Measurements from ENCODE around the gene VSNL1. TPM values are rescaled to one million over a fixed set of nuclear protein-coding genes. Genes with fewer than 3 reads are reported as not detected.

The VSNL1 gene
- total and polyA plus RNA-seq, 2 experiments from 2014 or later: 102 to 112 TPM

GRCh38 chr2:17615728-17616351, 75.3 kb downstream of the VSNL1 start:
- no peak for ATAC-seq
- DNase-seq (ENCODE audit: low spot score): no peak
- no peak overlapping the region for H2AFZ ChIP-seq

GRCh38 chr2:17616405-17616804, 75.9 kb downstream of the VSNL1 start:
- Histone ChIP-seq H3K27ac (ENCODE audit: low read depth) (no peak overlapping the region), H3K4me2 (no peak overlapping the region), H3F3A (replicated peaks; ENCODE audit: low read depth) (no peaks in the 10 kb centered on the region), H3K27me3 (ENCODE audit: insufficient read depth) (no peaks in the 10 kb centered on the region), H2AFZ (no peak overlapping the region), H3K79me2 (replicated peaks; ENCODE audit: insufficient read depth) (peaks cover 2% of the 10 kb centered on the region; the same call in 1 of the 2 replicates), H3K4me1 (ENCODE audit: insufficient read depth) (peaks cover 37% of the 10 kb centered on the region), H4K20me1 (replicated peaks; ENCODE audit: insufficient read depth) (peaks cover 8% of the 10 kb centered on the region; the same call in 1 of the 2 replicates), H3K9me2 (ENCODE audit: insufficient read depth) (no peaks in the 10 kb centered on the region), H3K4me3 (no peak overlapping the region), H3K36me3 (ENCODE audit: insufficient read depth) (0 out of 2 replicates have a peak, but pooled peaks cover under 1% of the 10 kb centered on the region)
- Mint-ChIP-seq H3K27me3 (ENCODE audit: insufficient read depth, low read depth, poor library complexity) (peaks cover 3% of the 10 kb centered on the region), H3K4me3 (no peak overlapping the region), H3K4me1 (peaks cover 42% of the 10 kb centered on the region), H3K36me3 (ENCODE audit: low read depth) (peaks cover 12% of the 10 kb centered on the region), H3K9me3 (no peaks in the 10 kb centered on the region), H3K27ac (no peak overlapping the region)
- ATAC-seq (no peak), DNase-seq (ENCODE audit: low spot score) (no peak)
- TF ChIP-seq JUNB (IDR thresholded peaks at IDR 0.05; ENCODE audit: unreplicated experiment) (no peak), CREB1 (CRISPR knock-in tag; IDR thresholded peaks at IDR 0.05; ENCODE audit: low read depth) (no peak), EZH2 (IDR thresholded peaks at IDR 0.05; ENCODE audit: low read depth, unreplicated experiment) (no peak), ZNF462 (CRISPR knock-in tag; IDR thresholded peaks at IDR 0.05) (no peak), ZNF114 (CRISPR knock-in tag; IDR thresholded peaks at IDR 0.05) (no peak), STAT1 (IDR thresholded peaks at IDR 0.05; ENCODE audit: unreplicated experiment) (no peak), CTCF (conservative IDR thresholded peaks at IDR 0.05; ENCODE audit: low read depth in 2 of 2) (no peak), ZNF331 (CRISPR knock-in tag; IDR thresholded peaks at IDR 0.05; ENCODE audit: low read depth) (no peak), EZH2phosphoT487 (IDR thresholded peaks at IDR 0.05; ENCODE audit: unreplicated experiment) (no peak), POLR2AphosphoS5 (IDR thresholded peaks at IDR 0.05; ENCODE audit: low read depth) (no peak)
- TF ChIP-seq, protein P1, sequence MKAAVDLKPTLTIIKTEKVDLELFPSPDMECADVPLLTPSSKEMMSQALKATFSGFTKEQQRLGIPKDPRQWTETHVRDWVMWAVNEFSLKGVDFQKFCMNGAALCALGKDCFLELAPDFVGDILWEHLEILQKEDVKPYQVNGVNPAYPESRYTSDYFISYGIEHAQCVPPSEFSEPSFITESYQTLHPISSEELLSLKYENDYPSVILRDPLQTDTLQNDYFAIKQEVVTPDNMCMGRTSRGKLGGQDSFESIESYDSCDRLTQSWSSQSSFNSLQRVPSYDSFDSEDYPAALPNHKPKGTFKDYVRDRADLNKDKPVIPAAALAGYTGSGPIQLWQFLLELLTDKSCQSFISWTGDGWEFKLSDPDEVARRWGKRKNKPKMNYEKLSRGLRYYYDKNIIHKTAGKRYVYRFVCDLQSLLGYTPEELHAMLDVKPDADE (IDR thresholded peaks at IDR 0.05): no peak

More at GRCh38 chr2:17615728-17616351, 75.3 kb downstream of the VSNL1 start:
- no peaks in the 10 kb centered on the region for H3K9me2 ChIP-seq (ENCODE audit: insufficient read depth)
- no peaks in the 10 kb centered on the region; the same call in 1 of the 2 replicates for H3K79me2 ChIP-seq (replicated peaks; ENCODE audit: insufficient read depth)
- peaks cover 37% of the 10 kb centered on the region for H3K4me1 ChIP-seq (ENCODE audit: insufficient read depth)
- no peak overlapping the region for H3K4me3 ChIP-seq
- H3K4me1 Mint-ChIP-seq: peaks cover 38% of the 10 kb centered on the region
- H3K27me3 Mint-ChIP-seq (ENCODE audit: insufficient read depth, low read depth, poor library complexity): peaks cover 3% of the 10 kb centered on the region
- H3K27me3 ChIP-seq (ENCODE audit: insufficient read depth): no peaks in the 10 kb centered on the region
- H4K20me1 ChIP-seq (replicated peaks; ENCODE audit: insufficient read depth): peaks cover 8% of the 10 kb centered on the region; the same call in 1 of the 2 replicates
- no peak overlapping the region for H3K27ac ChIP-seq (ENCODE audit: low read depth)
- no peak overlapping the region for H3K27ac Mint-ChIP-seq
- peaks cover 17% of the 10 kb centered on the region for H3K36me3 Mint-ChIP-seq (ENCODE audit: low read depth)
- no peak overlapping the region for H3K4me2 ChIP-seq
- H3K4me3 Mint-ChIP-seq: no peak overlapping the region
- TF ChIP-seq STAT1 (IDR thresholded peaks at IDR 0.05; ENCODE audit: unreplicated experiment): no peak
- H3F3A ChIP-seq (replicated peaks; ENCODE audit: low read depth): no peaks in the 10 kb centered on the region
- H3K36me3 ChIP-seq (ENCODE audit: insufficient read depth): 0 out of 2 replicates have a peak, but pooled peaks cover 3% of the 10 kb centered on the region
- no peaks in the 10 kb centered on the region for H3K9me3 Mint-ChIP-seq

Data from GM23338 (cell line).